Glomerular endothelial cell (primary cell): ENCODE measurements around the gene SHBG. TPM values are rescaled to one million over a fixed set of nuclear protein-coding genes. Genes with fewer than 3 reads are reported as not detected.
"Not testable (repeated sequence)": the region's sequence is repeated elsewhere in the genome, so short reads cannot be mapped to it uniquely, and the experiment has no call there.

Source experiments
- DNase-seq: peaks from one replicate; pipeline ENCODE4 v3.0.0-alpha.2; 2011; ENCODE audit warnings: low read depth, low spot score; ENCODE audit errors: extremely low read depth
- total RNA-seq: library from RNA; depleted of rRNA; stranded (reverse); fragments of >200 nt; gene quantifications from 2 replicates; pipeline ENCODE4 v1.2.3, GENCODE V29; 2015

The SHBG gene, protein sequence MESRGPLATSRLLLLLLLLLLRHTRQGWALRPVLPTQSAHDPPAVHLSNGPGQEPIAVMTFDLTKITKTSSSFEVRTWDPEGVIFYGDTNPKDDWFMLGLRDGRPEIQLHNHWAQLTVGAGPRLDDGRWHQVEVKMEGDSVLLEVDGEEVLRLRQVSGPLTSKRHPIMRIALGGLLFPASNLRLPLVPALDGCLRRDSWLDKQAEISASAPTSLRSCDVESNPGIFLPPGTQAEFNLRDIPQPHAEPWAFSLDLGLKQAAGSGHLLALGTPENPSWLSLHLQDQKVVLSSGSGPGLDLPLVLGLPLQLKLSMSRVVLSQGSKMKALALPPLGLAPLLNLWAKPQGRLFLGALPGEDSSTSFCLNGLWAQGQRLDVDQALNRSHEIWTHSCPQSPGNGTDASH
- 0.58 TPM in 1 of 2 replicates, not detected in the other for total RNA-seq

GRCh38 chr17:7629939-7630571 is at the start of gene SHBG:
Gene SHBG (plus strand): TSS chr17:7630135. CDS start chr17:7630173, 38 bp downstream.
- DNase-seq: no peak

DNA sequence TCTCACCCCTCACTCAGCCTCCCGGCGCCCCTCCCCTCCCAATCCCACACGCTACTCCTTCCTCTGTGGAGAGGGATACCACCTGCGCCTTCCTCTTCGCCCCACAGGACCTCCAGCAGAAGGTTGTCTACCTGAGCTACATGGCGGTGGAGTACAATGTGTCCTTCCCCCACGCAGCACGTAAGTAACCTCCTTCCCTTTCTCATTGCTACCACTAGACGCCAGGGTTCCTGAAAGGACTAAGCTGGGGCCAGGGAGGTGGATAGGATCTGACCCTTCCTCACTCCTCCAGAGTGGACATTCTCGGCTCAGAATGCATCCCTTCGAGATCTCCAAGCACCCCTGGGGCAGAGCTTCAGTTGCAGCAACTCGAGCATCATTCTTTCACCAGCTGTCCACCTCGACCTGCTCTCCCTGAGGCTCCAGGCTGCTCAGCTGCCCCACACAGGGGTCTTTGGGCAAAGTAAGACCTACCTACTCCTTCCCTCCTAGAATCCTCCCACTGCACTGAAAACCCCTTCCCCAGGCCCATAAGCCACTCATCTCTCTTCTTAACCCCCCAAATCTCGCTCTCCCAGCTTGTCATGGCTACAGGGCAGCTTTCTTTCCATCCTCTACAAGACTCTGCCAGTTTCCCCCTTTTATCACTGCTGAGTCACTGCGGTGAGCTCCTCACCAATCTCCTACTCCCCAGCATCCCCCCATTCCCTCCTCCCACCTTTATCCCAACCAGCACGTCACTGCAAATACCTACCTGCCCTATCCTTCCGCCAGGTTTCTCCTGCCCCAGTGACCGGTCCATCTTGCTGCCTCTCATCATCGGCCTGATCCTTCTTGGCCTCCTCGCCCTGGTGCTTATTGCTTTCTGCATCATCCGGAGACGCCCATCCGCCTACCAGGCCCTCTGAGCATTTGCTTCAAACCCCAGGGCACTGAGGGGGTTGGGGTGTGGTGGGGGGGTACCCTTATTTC is 49.0 kb upstream of the SHBG start:
- DNase-seq: no peak

DNA sequence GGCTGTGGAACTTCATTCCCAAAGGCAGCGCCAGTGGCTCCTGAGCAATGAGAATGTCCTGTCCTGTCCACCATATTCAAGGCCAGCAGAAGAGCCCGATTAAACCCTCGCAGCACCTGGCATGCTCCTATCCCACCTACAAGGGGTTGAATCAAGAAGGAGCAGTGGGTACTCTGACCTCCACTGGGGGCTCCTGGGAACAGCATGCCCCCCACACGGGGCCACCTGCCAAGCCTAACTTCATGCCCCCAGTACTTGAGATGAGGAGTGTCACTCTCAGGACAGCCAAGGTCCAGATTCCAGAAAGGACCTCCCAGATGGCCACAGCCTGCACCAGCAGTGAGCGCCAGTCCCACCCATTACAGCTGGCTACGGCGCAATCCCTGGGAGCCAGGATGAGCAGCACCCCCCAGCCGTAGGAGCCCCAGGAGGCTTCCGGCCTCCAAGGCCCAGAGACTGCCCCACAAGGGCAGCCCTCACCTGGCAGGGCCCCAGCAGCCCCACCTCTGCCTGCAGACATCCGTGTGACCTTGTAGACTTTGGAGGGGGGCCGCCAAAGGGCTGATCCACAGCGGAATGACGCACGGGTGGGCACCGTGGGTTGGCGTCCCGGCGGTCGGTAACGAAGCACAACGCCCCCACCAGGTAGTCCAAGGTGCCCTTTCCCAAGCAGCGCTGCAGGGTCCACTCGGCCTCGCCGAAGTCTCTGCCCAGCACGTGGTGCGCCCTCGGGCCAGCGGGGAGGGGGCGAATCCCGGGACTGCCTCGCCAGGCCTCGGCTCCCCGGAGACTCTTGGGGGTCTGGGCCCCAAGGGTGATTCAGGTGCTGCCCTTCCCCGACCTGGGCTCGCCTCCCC is 47.3 kb upstream of the SHBG start:
- no peak for DNase-seq

DNA sequence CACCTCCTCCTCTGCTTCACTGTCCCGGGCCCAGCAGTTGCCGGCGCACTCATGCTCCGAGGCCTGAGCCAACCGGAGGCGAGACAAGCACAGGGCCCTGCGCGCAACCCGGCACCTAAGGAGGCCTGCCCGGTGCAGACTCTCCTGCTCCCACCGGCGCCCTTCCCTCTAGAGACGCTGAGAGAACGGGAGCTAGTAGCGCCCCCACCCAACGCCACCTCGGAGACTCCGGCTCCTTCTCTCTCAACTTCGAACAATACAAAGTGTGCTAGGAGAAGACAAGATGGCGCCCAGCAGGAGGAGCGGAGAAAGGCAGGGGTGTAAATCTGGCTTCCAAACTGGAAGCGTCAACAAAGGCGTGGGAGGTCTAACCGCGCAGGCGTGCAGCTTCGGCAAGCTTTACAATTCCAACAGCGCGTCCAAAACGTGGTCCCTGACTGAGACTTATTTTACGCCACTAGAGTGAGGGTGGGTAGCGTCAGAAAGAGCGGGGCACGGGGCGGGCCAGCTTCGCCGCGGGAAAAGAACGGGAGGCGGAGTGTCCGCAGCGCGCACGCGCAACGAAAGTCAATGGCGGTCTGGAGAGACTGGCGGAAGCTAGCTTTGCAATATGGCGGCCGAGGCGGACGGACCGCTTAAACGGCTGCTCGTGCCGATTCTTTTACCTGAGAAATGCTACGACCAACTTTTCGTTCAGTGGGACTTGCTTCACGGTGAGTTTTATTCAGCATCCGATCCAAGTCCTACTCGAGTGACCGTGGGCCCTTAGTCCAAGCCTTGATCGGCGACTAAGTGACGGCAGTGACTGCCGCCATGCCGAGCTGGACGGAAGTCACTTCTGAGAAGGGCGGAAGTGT is 46.5 kb upstream of the SHBG start, which contains the start of gene MPDU1:
Gene MPDU1, plus strand, starts transcription at position 600 of the 857 bp plus-strand sequence. Its CDS starts 11 bp downstream, at position 611.
- peak; percentile 86 for DNase-seq

DNA sequence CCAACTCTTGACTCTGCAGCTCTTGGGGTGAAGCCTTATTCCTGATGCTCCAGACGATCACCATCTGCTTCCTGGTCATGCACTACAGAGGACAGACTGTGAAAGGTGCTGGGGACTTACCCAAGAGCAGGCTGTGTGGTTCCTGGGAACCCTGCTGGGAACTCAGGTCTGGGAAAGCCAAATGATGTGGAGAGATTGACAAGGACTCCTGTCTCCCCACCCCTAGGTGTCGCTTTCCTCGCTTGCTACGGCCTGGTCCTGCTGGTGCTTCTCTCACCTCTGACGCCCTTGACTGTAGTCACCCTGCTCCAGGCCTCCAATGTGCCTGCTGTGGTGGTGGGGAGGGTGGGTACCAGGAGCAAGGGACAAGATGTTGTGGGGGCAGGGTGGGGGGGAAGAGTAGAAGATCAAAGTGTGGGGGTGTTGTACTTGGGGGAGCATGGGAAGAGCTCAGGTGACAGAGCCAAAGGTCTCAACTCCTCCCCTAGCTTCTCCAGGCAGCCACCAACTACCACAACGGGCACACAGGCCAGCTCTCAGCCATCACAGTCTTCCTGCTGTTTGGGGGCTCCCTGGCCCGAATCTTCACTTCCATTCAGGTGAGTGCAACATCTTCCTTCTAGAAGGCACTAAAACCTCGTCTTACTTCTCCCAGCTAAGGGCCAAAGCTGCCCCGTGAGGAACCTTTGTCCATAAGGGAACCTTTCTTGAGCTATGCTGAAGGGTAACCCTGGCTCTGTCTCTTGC is 43.1 kb upstream of the SHBG start:
- DNase-seq: no peak

GRCh38 chr17:7587420-7588151 is 42.3 kb upstream of the SHBG start:
- DNase-seq: no peak

DNA sequence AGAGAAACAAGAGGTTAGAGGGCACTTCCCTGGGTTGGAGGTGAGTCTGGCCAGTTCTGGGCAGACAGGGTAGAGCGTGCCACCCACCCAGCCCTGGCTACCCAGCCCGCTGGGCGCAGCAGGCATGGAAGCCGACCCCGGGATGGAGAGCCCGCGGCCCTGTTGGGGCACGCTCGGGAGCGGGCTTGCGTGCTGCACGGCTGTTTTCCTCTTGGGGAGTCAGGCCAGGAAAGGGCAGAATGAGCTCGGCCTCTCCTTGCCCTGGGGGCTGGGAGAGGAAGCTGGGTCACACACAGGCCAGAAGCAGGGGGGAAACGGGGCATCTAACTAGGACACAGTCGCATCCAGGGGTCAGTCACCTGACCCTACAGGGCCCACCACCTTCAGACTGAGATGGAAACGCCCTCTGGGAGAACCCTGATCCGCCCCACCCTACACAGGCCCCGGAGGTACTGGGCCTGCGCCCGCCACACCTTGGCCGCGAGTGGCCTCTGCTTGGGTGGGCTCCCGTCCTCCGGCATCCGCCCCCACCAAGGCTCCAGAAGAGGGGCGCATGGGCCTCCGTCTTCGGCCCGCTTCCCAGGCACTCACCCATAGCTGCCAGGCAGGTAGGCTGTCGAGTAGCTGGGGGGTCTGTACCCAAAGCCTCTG is 41.3 kb upstream of the SHBG start:
- no peak for DNase-seq

GRCh38 chr17:7589204-7589868 is 40.6 kb upstream of the SHBG start:
- DNase-seq: peak; percentile 55

DNA sequence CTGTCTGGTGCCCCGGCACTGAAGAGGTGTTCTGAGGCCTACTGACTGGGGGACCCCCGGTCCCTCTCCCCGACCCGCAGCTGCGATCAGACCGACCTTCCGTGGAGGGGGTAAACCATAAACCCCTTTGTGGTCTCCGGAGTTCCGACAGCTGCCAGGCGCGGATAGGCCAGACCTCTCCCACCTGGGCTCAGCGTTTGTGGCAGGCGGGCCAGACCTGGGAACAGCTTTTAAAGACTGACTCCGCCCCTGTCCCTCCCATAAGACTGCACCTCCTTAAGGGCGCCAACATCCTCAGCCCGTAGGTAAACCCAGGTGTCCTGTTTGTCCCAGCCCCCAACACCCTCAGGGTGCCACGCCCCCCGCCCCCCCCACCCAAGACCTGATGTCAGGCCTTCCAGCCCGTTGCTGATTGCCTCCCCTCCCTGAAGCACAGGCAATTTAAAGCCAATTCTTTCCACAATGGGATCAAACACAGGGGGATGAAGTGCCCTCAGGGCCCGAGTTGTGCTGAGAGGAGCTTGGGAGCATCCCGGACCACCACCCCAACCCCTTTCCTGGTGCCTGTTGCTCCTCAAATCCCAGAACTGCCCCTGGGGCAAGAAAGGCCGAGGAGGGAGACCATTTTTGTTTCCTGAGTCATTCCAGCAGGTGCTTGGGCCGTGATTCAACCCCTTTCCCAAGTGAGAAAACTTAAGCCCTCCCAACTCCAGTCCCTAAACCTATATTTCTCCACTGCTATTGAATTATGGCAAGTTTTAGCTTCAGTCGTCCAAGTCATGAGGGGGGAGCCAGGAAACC is 39.8 kb upstream of the SHBG start, which contains the start of gene SOX15:
Gene SOX15, minus strand, starts transcription at position 204 of the 801 bp plus-strand sequence. CDS start 418 bp downstream, outside the sequence.
- no peak for DNase-seq

DNA sequence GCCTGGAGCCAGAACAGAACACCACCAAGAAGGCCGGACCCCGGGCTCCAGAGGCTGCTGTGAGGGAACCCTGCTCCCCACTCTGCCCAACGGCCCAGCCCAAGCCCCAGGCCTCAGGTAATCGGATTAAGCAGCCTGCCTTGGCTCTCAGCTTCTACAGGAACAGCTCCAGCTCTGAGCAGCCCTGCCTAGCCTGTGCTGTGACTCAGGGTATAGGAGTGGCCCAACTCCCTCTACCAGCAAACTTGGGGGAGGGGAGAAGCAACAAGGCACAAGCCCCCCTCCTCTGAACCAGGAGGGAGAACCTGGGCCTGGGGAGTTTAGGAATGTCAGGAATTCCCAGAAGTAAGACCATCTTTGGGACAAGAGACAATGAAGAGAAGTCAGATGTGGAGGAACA is 39.2 kb upstream of the SHBG start:
- no peak for DNase-seq

DNA sequence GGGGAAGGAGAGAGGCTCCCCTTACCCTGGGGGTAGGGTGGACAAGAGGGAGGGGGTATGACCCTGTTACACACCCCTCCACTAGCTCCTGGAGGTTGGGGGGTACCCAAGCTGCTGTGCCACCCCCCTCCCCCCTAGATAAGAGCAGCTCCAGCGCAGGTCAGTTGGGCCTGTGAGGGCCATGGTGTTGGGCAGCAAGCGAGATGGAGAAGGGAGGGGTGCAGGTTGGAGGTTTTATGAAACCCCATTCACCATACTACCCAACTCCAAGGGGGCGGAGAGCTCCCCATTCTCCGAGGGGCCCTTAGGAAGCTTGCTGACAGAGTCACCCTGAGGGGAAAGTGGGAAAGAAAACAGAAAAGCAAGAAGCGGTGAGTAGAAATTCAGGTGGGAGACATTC is 38.3 kb upstream of the SHBG start:
- no peak for DNase-seq

DNA sequence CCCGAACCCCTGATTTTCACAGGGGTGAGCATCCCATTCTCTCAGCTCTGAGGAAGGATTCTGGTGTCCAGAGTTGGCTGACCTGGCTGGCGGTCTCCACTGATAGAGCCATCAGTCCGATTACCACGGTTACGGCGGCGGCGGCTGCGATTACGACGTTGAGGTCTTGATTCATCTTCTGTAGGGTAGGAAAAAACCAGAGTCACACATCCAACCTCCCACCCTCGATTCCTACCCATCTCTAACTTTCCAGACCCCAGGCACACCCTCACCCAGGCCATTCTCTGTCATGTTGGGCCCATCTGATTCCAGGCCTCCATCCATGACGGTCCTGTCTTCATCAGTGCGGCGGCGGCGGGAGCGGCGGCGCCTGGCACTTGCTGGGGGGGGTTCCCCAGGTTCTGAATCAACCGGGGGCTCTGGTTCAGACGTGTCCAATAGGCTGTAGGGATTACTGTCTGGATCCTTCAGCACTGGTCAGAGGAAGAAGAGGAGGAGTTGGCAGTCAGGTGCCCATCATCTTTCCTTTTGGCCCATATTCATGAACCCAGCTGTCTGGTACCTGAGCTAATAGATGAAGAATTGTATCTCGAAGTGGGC is 37.4 kb upstream of the SHBG start:
- DNase-seq: no peak

DNA sequence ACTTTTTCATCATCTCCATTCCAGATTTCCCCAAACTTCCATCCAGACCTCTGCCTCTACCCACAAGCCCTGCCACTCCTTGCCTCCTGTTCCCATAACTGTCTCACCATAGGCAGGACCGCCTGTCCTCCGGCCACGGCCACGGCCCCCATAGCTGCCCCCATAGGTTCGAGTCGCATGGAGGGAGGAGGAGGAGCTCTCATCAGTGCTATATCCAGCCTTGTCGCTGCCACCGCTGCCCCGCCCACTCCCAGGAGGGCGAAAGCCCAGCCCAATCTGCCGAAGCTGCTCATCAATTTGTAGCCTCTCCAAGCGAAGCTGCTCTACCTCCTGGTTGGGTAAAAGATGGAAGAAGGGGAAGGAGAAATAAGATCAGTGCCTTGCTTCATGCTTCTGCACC is 36.6 kb upstream of the SHBG start:
- no peak for DNase-seq

DNA sequence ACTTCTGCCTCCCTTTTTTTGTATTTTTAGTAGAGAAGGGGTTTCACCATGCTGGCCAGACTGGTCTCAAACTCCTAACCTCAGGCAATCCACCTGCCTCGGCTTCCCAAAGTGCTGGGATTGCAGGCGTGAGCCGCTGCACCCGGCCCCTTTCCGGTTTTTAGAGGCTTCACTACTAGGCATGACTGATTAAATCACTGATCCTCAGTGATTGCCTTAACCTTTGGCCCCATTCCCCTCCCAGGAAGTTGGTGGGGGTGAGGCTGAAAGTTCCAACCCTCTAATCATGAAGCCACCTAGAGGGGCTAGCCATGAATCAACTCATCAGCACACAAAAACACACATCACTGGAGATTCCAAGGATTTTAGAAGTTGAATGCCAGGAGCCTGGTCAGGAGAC is 32.4 kb upstream of the SHBG start:
- not testable (repeated sequence) for DNase-seq

DNA sequence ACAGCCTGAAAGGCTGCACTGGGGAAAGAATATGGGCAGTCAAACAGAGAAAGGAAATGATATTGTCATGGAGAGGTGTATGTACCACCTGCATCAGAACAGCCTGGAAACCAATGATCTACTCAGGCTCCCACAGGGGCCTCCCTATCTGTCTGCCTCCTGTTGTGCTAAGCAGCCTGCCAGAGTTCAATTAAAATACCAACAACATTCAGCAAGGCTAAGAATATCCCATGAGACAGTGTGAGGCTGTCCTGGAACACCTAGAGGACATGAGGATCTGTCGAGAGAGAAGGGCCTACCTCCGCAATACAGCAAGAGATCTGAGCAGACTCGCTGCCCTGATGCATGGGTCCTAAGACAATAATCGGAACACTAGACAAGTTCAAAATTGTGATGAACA is 23.7 kb upstream of the SHBG start:
- no peak for DNase-seq
